ENCODE data around the gene PDLIM7.

Gene PDLIM7

GRCh38 chr5:177490992-177491391 is 6.4 kb downstream of the PDLIM7 start:
- no peak for TF ChIP-seq TAF1 (IDR thresholded peaks at IDR 0.05; ENCODE audit: borderline replicate concordance, insufficient read depth, low read length)

GRCh38 chr5:177490311-177490991 is 7.0 kb downstream of the PDLIM7 start:
- TF ChIP-seq TAF1 (IDR thresholded peaks at IDR 0.05; ENCODE audit: borderline replicate concordance, insufficient read depth, low read length) (no peak), REST (IDR thresholded peaks at IDR 0.05; ENCODE audit: insufficient read depth in 1 of 2, low read depth in 2 of 2, low read length in 2 of 2) (no peak), SIN3A (IDR thresholded peaks at IDR 0.05; ENCODE audit: borderline replicate concordance, insufficient read depth, low read length) (no peak), FOXP2 (optimal IDR thresholded peaks at IDR 0.05; ENCODE audit: borderline replicate concordance, extremely low read depth, extremely low read length, insufficient read depth) (no peak), POLR2AphosphoS5 (IDR thresholded peaks at IDR 0.05; ENCODE audit: low read depth, low read length) (no peak)

- TF ChIP-seq FOXP2 (optimal IDR thresholded peaks at IDR 0.05; ENCODE audit: borderline replicate concordance, extremely low read depth, extremely low read length, insufficient read depth): no peak
- TF ChIP-seq SIN3A (IDR thresholded peaks at IDR 0.05; ENCODE audit: borderline replicate concordance, insufficient read depth, low read length): no peak
- TF ChIP-seq POLR2AphosphoS5 (IDR thresholded peaks at IDR 0.05; ENCODE audit: low read depth, low read length): no peak
- no peak for TF ChIP-seq TAF1 (IDR thresholded peaks at IDR 0.05; ENCODE audit: borderline replicate concordance, insufficient read depth, low read length)
- TF ChIP-seq REST (IDR thresholded peaks at IDR 0.05; ENCODE audit: insufficient read depth in 1 of 2, low read depth in 2 of 2, low read length in 2 of 2): no peak
These were observed 8.2 kb downstream of the PDLIM7 start for GRCh38 chr5:177489119-177489716.

GRCh38 chr5:177487975-177488374 is 9.4 kb downstream of the PDLIM7 start:
- TF ChIP-seq POLR2AphosphoS5 (IDR thresholded peaks at IDR 0.05; ENCODE audit: low read depth, low read length) (no peak), REST (IDR thresholded peaks at IDR 0.05; ENCODE audit: insufficient read depth in 1 of 2, low read depth in 2 of 2, low read length in 2 of 2) (no peak), SIN3A (IDR thresholded peaks at IDR 0.05; ENCODE audit: borderline replicate concordance, insufficient read depth, low read length) (no peak), TAF1 (IDR thresholded peaks at IDR 0.05; ENCODE audit: borderline replicate concordance, insufficient read depth, low read length) (no peak), FOXP2 (optimal IDR thresholded peaks at IDR 0.05; ENCODE audit: borderline replicate concordance, extremely low read depth, extremely low read length, insufficient read depth) (no peak)

- TF ChIP-seq SIN3A (IDR thresholded peaks at IDR 0.05; ENCODE audit: borderline replicate concordance, insufficient read depth, low read length): no peak
- TF ChIP-seq TAF1 (IDR thresholded peaks at IDR 0.05; ENCODE audit: borderline replicate concordance, insufficient read depth, low read length): no peak
- TF ChIP-seq FOXP2 (optimal IDR thresholded peaks at IDR 0.05; ENCODE audit: borderline replicate concordance, extremely low read depth, extremely low read length, insufficient read depth): no peak
- TF ChIP-seq POLR2AphosphoS5 (IDR thresholded peaks at IDR 0.05; ENCODE audit: low read depth, low read length): no peak
- TF ChIP-seq REST (IDR thresholded peaks at IDR 0.05; ENCODE audit: insufficient read depth in 1 of 2, low read depth in 2 of 2, low read length in 2 of 2): no peak
These were observed 10.3 kb downstream of the PDLIM7 start for GRCh38 chr5:177487144-177487543.

All from PFSK-1 (cell line).